ENCODE measurements around the gene AGAP1. TPM values are rescaled to one million over a fixed set of nuclear protein-coding genes. Genes with fewer than 3 reads are reported as not detected.

AGAP1 gene
- total and polyA plus RNA-seq, 2 donors = 1.7 to 3.0 TPM

DNA sequence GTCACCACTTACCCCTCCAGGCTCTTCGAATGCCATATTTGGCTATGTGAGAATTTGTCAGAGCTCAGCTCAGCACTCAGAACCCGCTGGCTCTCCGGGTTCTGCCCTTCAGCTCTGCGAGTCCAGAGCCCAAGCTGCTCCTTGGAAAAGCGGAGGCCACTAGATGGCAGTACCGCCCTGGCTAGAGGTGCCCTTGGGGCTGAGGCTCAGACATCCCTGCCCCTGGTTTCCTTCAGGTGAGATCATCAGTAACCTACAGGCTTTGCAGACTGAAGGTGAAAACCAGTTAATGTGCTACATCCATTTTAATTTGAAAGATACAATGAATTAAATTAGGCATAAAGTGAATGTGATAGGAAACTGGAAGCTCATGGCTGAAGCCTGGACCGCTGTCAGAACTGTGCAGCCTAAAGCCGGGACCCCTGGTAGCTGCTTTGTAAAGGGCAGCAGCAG is 285.6 kb downstream of the AGAP1 start:
- Histone ChIP-seq H3K27ac (ENCODE audit: low read depth in 1 of 2, low read length in 1 of 2) (no peak overlapping the region), H3K36me3 (ENCODE audit: control insufficient read depth in 2 of 2, insufficient read depth in 2 of 2, low read length in 1 of 2) (no peaks in the 10 kb centered on the region), H3K4me1 (ENCODE audit: control insufficient read depth in 2 of 2, insufficient read depth in 2 of 2, low read length in 2 of 2) (no peaks in the 10 kb centered on the region), H3K27me3 (ENCODE audit: control insufficient read depth in 2 of 2, insufficient read depth in 1 of 2, low read length in 1 of 2) (no peaks in the 10 kb centered on the region), H3K4me3 (ENCODE audit: low read length in 2 of 2) (no peak overlapping the region), H3K9me3 (ENCODE audit: control insufficient read depth in 2 of 2, insufficient read depth in 1 of 2, low read length in 1 of 2) (no peaks in the 10 kb centered on the region)
- 32% methylated on average over 8 of the region's 8 CpGs for WGBS
- peak in 8 of 9 donors; percentile 16 to 57 (median 22) for DNase-seq (ENCODE audit: low read depth in 6 of 9, low spot score in 9 of 9)

DNA sequence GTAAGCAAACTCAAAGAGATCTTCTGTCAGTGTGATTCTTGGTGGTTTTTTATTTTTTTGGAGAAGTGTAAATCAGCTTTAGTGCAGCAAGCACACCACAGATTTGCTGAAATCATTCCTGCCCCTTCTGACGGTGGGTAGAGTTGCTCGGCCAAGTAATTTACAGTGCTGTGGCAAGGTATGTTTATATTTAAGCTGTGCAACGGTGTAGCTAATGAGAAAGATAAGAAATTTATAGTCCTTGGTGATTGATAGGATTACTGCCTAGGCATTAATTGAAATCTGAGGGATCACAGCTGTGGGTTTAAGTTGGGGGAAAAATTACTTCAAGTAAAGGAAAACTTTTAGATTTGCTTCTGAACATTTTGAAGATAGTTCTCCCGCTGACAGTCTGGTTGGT is 286.6 kb downstream of the AGAP1 start:
- Histone ChIP-seq H3K27me3 (ENCODE audit: control insufficient read depth in 2 of 2, insufficient read depth in 1 of 2, low read length in 1 of 2) (no peaks in the 10 kb centered on the region), H3K4me3 (ENCODE audit: low read length in 2 of 2) (no peak overlapping the region), H3K4me1 (ENCODE audit: control insufficient read depth in 2 of 2, insufficient read depth in 2 of 2, low read length in 2 of 2) (no peaks in the 10 kb centered on the region), H3K27ac (ENCODE audit: low read depth in 1 of 2, low read length in 1 of 2) (no peak overlapping the region), H3K9me3 (ENCODE audit: control insufficient read depth in 2 of 2, insufficient read depth in 1 of 2, low read length in 1 of 2) (no peaks in the 10 kb centered on the region), H3K36me3 (ENCODE audit: control insufficient read depth in 2 of 2, insufficient read depth in 2 of 2, low read length in 1 of 2) (no peaks in the 10 kb centered on the region)
- no peak for DNase-seq (ENCODE audit: low read depth in 6 of 9, low spot score in 9 of 9)
- 87% methylated on average over 4 of the region's 4 CpGs for WGBS

DNA sequence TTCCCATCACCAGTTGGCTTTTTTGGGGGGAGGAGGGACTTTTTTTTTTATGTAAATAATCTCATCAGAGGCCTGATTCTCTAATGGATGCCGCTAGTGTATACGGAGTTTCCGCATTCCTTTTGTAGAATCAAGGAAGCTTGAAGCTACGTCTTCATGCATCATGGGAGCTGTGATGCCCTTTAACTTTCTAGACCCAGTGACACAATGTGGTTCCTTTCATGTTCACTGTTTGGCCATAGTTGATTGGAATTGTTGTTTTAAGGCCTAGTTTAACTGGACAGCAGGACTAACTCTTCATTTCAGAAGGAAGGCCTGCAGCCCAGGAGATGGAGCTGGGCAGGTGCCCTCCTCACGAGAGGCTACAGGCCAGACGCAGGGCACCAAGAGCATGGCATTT is 287.9 kb downstream of the AGAP1 start:
- H3K4me3 ChIP-seq (ENCODE audit: low read length in 2 of 2) = no peak overlapping the region
- DNase-seq (ENCODE audit: low read depth in 6 of 9, low spot score in 9 of 9) = no peak
- H3K4me1 ChIP-seq (ENCODE audit: control insufficient read depth in 2 of 2, insufficient read depth in 2 of 2, low read length in 2 of 2) = no peaks in the 10 kb centered on the region
- H3K27ac ChIP-seq (ENCODE audit: low read depth in 1 of 2, low read length in 1 of 2) = no peak overlapping the region
- no peaks in the 10 kb centered on the region for H3K36me3 ChIP-seq (ENCODE audit: control insufficient read depth in 2 of 2, insufficient read depth in 2 of 2, low read length in 1 of 2)
- H3K27me3 ChIP-seq (ENCODE audit: control insufficient read depth in 2 of 2, insufficient read depth in 1 of 2, low read length in 1 of 2) = no peaks in the 10 kb centered on the region
- 99% methylated on average over 6 of the region's 6 CpGs for WGBS
- H3K9me3 ChIP-seq (ENCODE audit: control insufficient read depth in 2 of 2, insufficient read depth in 1 of 2, low read length in 1 of 2) = no peaks in the 10 kb centered on the region

DNA sequence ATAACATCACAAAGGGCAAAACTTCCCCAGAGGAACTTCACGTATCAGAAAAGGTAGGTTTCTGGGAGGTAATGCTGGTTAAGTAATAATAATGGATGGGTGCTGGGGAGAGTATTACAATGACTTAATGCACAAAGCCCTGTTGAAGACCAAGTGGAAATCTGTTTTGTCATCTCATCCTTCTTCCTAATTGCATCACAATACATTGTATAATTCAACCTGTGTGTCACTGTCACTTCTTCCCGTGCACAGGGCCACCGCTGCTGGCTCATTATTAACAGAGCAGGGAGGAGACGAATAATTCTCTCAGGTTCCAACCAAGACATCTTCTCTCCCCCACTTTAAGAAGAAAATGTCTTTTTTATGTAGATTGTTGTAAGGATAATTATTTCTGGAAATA is 290.9 kb downstream of the AGAP1 start:
- H3K9me3 ChIP-seq (ENCODE audit: control insufficient read depth in 2 of 2, insufficient read depth in 1 of 2, low read length in 1 of 2) = no peaks in the 10 kb centered on the region
- no peak overlapping the region for H3K27ac ChIP-seq (ENCODE audit: low read depth in 1 of 2, low read length in 1 of 2)
- DNase-seq (ENCODE audit: low read depth in 6 of 9, low spot score in 9 of 9) = no peak
- H3K36me3 ChIP-seq (ENCODE audit: control insufficient read depth in 2 of 2, insufficient read depth in 2 of 2, low read length in 1 of 2) = no peaks in the 10 kb centered on the region
- no peaks in the 10 kb centered on the region for H3K4me1 ChIP-seq (ENCODE audit: control insufficient read depth in 2 of 2, insufficient read depth in 2 of 2, low read length in 2 of 2)
- WGBS = 96% methylated on average over 4 of the region's 4 CpGs
- no peaks in the 10 kb centered on the region for H3K27me3 ChIP-seq (ENCODE audit: control insufficient read depth in 2 of 2, insufficient read depth in 1 of 2, low read length in 1 of 2)
- H3K4me3 ChIP-seq (ENCODE audit: low read length in 2 of 2) = no peak overlapping the region

DNA sequence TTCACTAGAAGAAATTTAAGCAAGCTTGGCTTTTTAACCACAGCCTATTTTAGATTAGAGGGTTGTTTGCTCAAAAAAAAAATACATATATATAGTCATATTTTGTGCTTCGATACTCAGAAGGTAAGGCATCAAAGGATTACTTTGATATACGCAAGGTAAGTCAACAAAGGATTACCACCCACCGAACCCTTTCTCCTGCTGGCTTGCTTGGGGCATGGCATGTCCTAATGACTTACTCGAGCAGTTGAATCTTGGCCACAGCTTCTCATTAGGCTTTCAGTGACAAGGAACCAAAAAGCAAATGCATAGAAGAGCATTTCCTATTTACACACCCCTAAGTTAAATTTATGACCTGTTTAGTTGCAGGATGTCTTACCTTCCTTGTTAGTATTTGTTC is 295.7 kb downstream of the AGAP1 start:
- DNase-seq (ENCODE audit: low read depth in 6 of 9, low spot score in 9 of 9) = no peak
- H3K4me1 ChIP-seq (ENCODE audit: control insufficient read depth in 2 of 2, insufficient read depth in 2 of 2, low read length in 2 of 2) = no peaks in the 10 kb centered on the region
- peaks cover 0 to 2% of the 10 kb centered on the region in 2 donors for H3K27me3 ChIP-seq (ENCODE audit: control insufficient read depth in 2 of 2, insufficient read depth in 1 of 2, low read length in 1 of 2)
- 75% methylated on average over 4 of the region's 4 CpGs for whole genome bisulfite sequencing
- H3K36me3 ChIP-seq (ENCODE audit: control insufficient read depth in 2 of 2, insufficient read depth in 2 of 2, low read length in 1 of 2) = no peaks in the 10 kb centered on the region
- no peaks in the 10 kb centered on the region for H3K9me3 ChIP-seq (ENCODE audit: control insufficient read depth in 2 of 2, insufficient read depth in 1 of 2, low read length in 1 of 2)
- H3K27ac ChIP-seq (ENCODE audit: low read depth in 1 of 2, low read length in 1 of 2) = no peak overlapping the region
- H3K4me3 ChIP-seq (ENCODE audit: low read length in 2 of 2) = no peak overlapping the region

DNA sequence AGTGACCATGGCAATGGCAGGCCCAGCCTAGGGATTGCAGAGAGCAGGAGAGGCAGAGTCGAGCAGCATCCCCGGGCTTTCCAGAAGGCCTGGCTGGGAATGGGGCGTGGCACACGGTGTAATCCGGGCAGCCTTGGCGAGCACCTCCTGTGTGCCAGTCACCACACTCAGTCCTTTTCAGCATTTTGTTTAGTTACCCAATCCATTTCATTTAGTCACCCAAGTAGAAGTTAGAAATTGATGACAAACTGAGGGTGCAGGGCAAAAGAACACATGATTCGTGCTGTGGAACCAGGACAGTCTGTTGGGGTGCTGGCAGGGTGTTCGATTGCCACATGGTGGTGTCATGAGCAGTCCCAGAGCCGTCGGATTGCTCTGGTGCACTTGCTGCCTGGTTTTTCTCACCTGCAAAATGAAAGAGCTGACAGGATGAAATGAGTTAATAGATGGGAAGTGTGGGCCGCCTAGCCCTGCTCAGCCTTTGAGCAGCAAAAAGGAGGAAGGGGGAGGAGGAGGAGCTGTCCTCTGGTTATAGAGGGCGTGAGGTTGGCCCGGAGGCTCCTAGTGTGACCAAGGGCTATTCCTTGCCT is 299.4 kb downstream of the AGAP1 start:
- H3K9me3 ChIP-seq (ENCODE audit: control insufficient read depth in 2 of 2, insufficient read depth in 1 of 2, low read length in 1 of 2) = no peaks in the 10 kb centered on the region
- DNase-seq (ENCODE audit: low read depth in 6 of 9, low spot score in 9 of 9) = no peak
- peaks cover 0 to 2% of the 10 kb centered on the region in 2 donors for H3K27me3 ChIP-seq (ENCODE audit: control insufficient read depth in 2 of 2, insufficient read depth in 1 of 2, low read length in 1 of 2)
- no peaks in the 10 kb centered on the region for H3K4me1 ChIP-seq (ENCODE audit: control insufficient read depth in 2 of 2, insufficient read depth in 2 of 2, low read length in 2 of 2)
- WGBS = 63% methylated on average over 13 of the region's 13 CpGs
- no peak overlapping the region for H3K27ac ChIP-seq (ENCODE audit: low read depth in 1 of 2, low read length in 1 of 2)
- H3K4me3 ChIP-seq (ENCODE audit: low read length in 2 of 2) = no peak overlapping the region
- no peaks in the 10 kb centered on the region for H3K36me3 ChIP-seq (ENCODE audit: control insufficient read depth in 2 of 2, insufficient read depth in 2 of 2, low read length in 1 of 2)

DNA sequence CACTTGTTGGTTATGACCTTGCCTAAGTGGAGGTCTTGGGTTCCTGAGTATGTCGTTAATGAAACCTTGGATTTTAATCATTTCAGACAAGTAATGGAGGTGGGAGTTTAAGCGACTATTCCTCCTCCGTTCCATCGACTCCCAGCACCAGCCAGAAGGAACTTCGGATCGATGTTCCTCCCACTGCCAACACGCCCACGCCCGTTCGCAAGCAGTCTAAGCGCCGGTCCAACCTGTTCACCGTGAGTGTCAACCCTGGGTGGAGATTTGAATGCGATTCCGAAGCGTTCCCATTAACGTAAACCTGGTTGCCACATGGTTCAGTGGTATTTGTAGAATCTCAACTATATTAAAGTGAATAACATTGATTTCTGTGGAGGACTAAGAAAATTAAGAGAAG is 305.4 kb downstream of the AGAP1 start:
- H3K4me3 ChIP-seq (ENCODE audit: low read length in 2 of 2) = no peak overlapping the region
- DNase-seq (ENCODE audit: low read depth in 6 of 9, low spot score in 9 of 9) = no peak
- no peaks in the 10 kb centered on the region for H3K4me1 ChIP-seq (ENCODE audit: control insufficient read depth in 2 of 2, insufficient read depth in 2 of 2, low read length in 2 of 2)
- H3K27ac ChIP-seq (ENCODE audit: low read depth in 1 of 2, low read length in 1 of 2) = no peak overlapping the region
- WGBS = 97% methylated on average over 17 of the region's 17 CpGs
- no peaks in the 10 kb centered on the region for H3K36me3 ChIP-seq (ENCODE audit: control insufficient read depth in 2 of 2, insufficient read depth in 2 of 2, low read length in 1 of 2)
- no peaks in the 10 kb centered on the region for H3K9me3 ChIP-seq (ENCODE audit: control insufficient read depth in 2 of 2, insufficient read depth in 1 of 2, low read length in 1 of 2)
- H3K27me3 ChIP-seq (ENCODE audit: control insufficient read depth in 2 of 2, insufficient read depth in 1 of 2, low read length in 1 of 2) = no peaks in the 10 kb centered on the region

DNA sequence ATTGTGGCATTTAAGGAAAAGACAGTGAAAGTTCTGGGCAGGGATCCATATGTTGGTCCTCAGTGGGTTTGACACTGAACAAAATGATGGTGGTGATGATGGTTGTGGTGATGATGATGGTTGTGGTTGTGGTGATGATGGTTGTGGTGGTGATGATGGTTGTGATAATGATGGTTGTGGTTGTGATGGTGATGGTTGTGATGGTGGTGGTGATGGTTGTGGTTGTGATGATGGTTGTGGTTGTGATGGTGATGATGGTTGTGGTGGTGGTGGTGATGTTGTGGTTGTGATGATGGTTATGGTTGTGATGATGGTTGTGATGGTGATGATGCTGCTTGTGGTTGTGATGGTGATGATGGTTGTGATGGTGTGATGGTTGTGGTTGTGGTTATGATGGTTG is 308.7 kb downstream of the AGAP1 start:
- no peak overlapping the region for H3K27ac ChIP-seq (ENCODE audit: low read depth in 1 of 2, low read length in 1 of 2)
- H3K36me3 ChIP-seq (ENCODE audit: control insufficient read depth in 2 of 2, insufficient read depth in 2 of 2, low read length in 1 of 2) = no peaks in the 10 kb centered on the region
- DNase-seq (ENCODE audit: low read depth in 6 of 9, low spot score in 9 of 9) = no peak
- H3K9me3 ChIP-seq (ENCODE audit: control insufficient read depth in 2 of 2, insufficient read depth in 1 of 2, low read length in 1 of 2) = no peaks in the 10 kb centered on the region
- H3K27me3 ChIP-seq (ENCODE audit: control insufficient read depth in 2 of 2, insufficient read depth in 1 of 2, low read length in 1 of 2) = no peaks in the 10 kb centered on the region
- no peak overlapping the region for H3K4me3 ChIP-seq (ENCODE audit: low read length in 2 of 2)
- no peaks in the 10 kb centered on the region for H3K4me1 ChIP-seq (ENCODE audit: control insufficient read depth in 2 of 2, insufficient read depth in 2 of 2, low read length in 2 of 2)

DNA sequence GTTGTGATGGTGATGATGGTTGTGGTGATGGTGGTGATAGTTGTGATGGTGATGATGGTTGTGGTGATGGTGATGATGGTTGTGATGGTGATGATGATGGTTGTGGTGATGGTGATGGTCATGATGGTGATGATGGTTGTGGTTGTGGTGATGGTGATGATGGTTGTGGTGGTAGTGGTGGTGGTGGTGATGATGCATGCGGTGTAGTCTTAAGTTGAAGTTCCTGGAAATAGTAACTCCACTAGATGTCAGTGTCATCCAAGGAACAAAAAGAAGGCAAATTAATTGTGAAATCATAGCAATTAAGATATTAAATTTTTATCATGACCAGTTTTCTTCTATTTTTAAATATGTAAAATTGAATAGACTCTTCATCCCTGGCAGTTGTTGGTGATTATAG is 309.2 kb downstream of the AGAP1 start:
- DNase-seq (ENCODE audit: low read depth in 6 of 9, low spot score in 9 of 9) = no peak
- Histone ChIP-seq H3K4me3 (ENCODE audit: low read length in 2 of 2) (no peak overlapping the region), H3K27me3 (ENCODE audit: control insufficient read depth in 2 of 2, insufficient read depth in 1 of 2, low read length in 1 of 2) (no peaks in the 10 kb centered on the region), H3K27ac (ENCODE audit: low read depth in 1 of 2, low read length in 1 of 2) (no peak overlapping the region), H3K36me3 (ENCODE audit: control insufficient read depth in 2 of 2, insufficient read depth in 2 of 2, low read length in 1 of 2) (no peaks in the 10 kb centered on the region), H3K4me1 (ENCODE audit: control insufficient read depth in 2 of 2, insufficient read depth in 2 of 2, low read length in 2 of 2) (no peaks in the 10 kb centered on the region), H3K9me3 (ENCODE audit: control insufficient read depth in 2 of 2, insufficient read depth in 1 of 2, low read length in 1 of 2) (no peaks in the 10 kb centered on the region)
- 98% methylated on average over 1 of the region's 1 CpG for WGBS

DNA sequence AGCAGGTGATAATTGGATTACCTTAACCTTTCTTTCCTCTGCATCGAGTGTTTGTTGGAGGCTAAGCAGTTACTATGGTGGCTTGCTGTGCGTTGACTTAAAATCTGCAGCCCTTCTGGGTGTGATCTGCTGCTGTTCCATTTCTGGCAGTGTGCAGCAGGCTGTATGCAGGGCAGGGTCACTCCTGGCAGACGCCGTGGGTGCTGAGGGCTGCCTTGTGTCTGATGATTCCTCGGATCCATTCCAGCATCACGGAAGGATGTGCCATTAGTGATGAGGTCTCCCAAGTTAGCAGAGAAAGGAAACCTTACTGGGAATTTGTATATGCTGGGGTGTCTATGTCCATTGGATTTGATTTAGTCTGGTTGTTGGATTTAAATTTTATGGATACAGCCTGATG is 310.8 kb downstream of the AGAP1 start:
- Histone ChIP-seq H3K9me3 (ENCODE audit: control insufficient read depth in 2 of 2, insufficient read depth in 1 of 2, low read length in 1 of 2) (no peaks in the 10 kb centered on the region), H3K27me3 (ENCODE audit: control insufficient read depth in 2 of 2, insufficient read depth in 1 of 2, low read length in 1 of 2) (no peaks in the 10 kb centered on the region), H3K4me3 (ENCODE audit: low read length in 2 of 2) (no peak overlapping the region), H3K36me3 (ENCODE audit: control insufficient read depth in 2 of 2, insufficient read depth in 2 of 2, low read length in 1 of 2) (no peaks in the 10 kb centered on the region), H3K4me1 (ENCODE audit: control insufficient read depth in 2 of 2, insufficient read depth in 2 of 2, low read length in 2 of 2) (no peaks in the 10 kb centered on the region), H3K27ac (ENCODE audit: low read depth in 1 of 2, low read length in 1 of 2) (no peak overlapping the region)
- DNase-seq (ENCODE audit: low read depth in 6 of 9, low spot score in 9 of 9) = no peak
- 83% methylated on average over 6 of the region's 6 CpGs for WGBS
